Smooth muscle cell (in vitro differentiated cells): Measurements from ENCODE around the gene TIAM1. TPM values are rescaled to one million over a fixed set of nuclear protein-coding genes. Genes with fewer than 3 reads are reported as not detected.

Source experiments
- DNase-seq: peaks from one replicate; lab custom pipeline; 2025; ENCODE audit not compliant: unreplicated experiment; lab: John Stamatoyannopoulos, UW
- H2AFZ ChIP-seq: fragments of 200-600 bp; sonication (generic); 2 replicates; pipeline ENCODE4 v1.6.0; 2016; ENCODE audit warnings: antibody characterized with exemption, low read depth, mild to moderate bottlenecking
- H3F3A ChIP-seq: fragments of 200-600 bp; sonication (generic); 2 replicates; pipeline ENCODE4 v1.6.0; 2017; ENCODE audit warnings: antibody characterized with exemption, low read depth
- H3K27ac ChIP-seq: fragments of 200-600 bp; sonication (generic); 2 replicates; pipeline ENCODE4 v1.5.1; 2016; ENCODE audit warnings: low read depth, mild to moderate bottlenecking
- H3K27me3 ChIP-seq: fragments of 200-600 bp; sonication (generic); 2 replicates; pipeline ENCODE4 v1.6.1; 2016; ENCODE audit warnings: low read depth, mild to moderate bottlenecking
- H3K36me3 ChIP-seq: fragments of 200-600 bp; sonication (generic); 2 replicates; pipeline ENCODE4 v1.5.1; 2016; ENCODE audit warnings: low read depth
- H3K4me1 ChIP-seq: fragments of 200-600 bp; sonication (generic); 2 replicates; pipeline ENCODE4 v1.5.1; 2016; ENCODE audit warnings: low read depth
- H3K4me2 ChIP-seq: fragments of 200-600 bp; sonication (generic); 2 replicates; pipeline ENCODE4 v1.6.0; 2016; ENCODE audit warnings: mild to moderate bottlenecking
- H3K4me3 ChIP-seq: fragments of 200-600 bp; sonication (generic); 2 replicates; pipeline ENCODE4 v1.5.1; 2016; ENCODE audit warnings: mild to moderate bottlenecking
- H3K79me2 ChIP-seq: fragments of 200-600 bp; sonication (generic); 2 replicates; pipeline ENCODE4 v1.6.0; 2016; ENCODE audit warnings: low read depth, mild to moderate bottlenecking
- H3K9ac ChIP-seq: fragments of 200-600 bp; sonication (generic); 2 replicates; pipeline ENCODE4 v1.6.0; 2016; ENCODE audit warnings: low read depth
- H3K9me3 ChIP-seq: fragments of 200-600 bp; sonication (generic); replicated peaks from 2 replicates; pipeline ENCODE4 v1.5.1; 2016; ENCODE audit warnings: low read depth
- H4K20me1 ChIP-seq: fragments of 200-600 bp; sonication (generic); 2 replicates; pipeline ENCODE4 v1.6.0; 2016; ENCODE audit warnings: low read depth
- WGBS: methylation state at CpG from one replicate; pipeline ENCODE4 v1.1.7; 2016; ENCODE audit warnings: low lambda C conversion rate; 5-methylcytosine and 5-hydroxymethylcytosine counted together
- polyA plus RNA-seq: library from polyadenylated mRNA; unstranded; fragments of >200 nt; fragmentation: Nextera tagmentation; extraction: Ambion mirVana; gene quantifications from 2 replicates; pipeline ENCODE4 v1.2.1, GENCODE V29; 2016
- total RNA-seq: library from RNA; depleted of rRNA; stranded (reverse); fragments of >200 nt; gene quantifications from 2 replicates; pipeline ENCODE4 v1.2.3, GENCODE V29; 2014
- TF ChIP-seq, protein P1 (sequence below): fragments of 200-600 bp; sonication (generic); IDR thresholded peaks from 2 replicates; pipeline ENCODE4 v1.5.1; 2017; ENCODE audit warnings: borderline replicate concordance, mild to moderate bottlenecking, antibody characterized with exemption; ENCODE audit not compliant: insufficient read depth, poor library complexity, severe bottlenecking

The TIAM1 gene, protein sequence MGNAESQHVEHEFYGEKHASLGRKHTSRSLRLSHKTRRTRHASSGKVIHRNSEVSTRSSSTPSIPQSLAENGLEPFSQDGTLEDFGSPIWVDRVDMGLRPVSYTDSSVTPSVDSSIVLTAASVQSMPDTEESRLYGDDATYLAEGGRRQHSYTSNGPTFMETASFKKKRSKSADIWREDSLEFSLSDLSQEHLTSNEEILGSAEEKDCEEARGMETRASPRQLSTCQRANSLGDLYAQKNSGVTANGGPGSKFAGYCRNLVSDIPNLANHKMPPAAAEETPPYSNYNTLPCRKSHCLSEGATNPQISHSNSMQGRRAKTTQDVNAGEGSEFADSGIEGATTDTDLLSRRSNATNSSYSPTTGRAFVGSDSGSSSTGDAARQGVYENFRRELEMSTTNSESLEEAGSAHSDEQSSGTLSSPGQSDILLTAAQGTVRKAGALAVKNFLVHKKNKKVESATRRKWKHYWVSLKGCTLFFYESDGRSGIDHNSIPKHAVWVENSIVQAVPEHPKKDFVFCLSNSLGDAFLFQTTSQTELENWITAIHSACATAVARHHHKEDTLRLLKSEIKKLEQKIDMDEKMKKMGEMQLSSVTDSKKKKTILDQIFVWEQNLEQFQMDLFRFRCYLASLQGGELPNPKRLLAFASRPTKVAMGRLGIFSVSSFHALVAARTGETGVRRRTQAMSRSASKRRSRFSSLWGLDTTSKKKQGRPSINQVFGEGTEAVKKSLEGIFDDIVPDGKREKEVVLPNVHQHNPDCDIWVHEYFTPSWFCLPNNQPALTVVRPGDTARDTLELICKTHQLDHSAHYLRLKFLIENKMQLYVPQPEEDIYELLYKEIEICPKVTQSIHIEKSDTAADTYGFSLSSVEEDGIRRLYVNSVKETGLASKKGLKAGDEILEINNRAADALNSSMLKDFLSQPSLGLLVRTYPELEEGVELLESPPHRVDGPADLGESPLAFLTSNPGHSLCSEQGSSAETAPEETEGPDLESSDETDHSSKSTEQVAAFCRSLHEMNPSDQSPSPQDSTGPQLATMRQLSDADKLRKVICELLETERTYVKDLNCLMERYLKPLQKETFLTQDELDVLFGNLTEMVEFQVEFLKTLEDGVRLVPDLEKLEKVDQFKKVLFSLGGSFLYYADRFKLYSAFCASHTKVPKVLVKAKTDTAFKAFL (N-terminal part only)
- total RNA-seq (8.2 and 12.9 TPM in 2 replicates), polyA plus RNA-seq (3.2 and 4.8 TPM in 2 replicates)

DNA sequence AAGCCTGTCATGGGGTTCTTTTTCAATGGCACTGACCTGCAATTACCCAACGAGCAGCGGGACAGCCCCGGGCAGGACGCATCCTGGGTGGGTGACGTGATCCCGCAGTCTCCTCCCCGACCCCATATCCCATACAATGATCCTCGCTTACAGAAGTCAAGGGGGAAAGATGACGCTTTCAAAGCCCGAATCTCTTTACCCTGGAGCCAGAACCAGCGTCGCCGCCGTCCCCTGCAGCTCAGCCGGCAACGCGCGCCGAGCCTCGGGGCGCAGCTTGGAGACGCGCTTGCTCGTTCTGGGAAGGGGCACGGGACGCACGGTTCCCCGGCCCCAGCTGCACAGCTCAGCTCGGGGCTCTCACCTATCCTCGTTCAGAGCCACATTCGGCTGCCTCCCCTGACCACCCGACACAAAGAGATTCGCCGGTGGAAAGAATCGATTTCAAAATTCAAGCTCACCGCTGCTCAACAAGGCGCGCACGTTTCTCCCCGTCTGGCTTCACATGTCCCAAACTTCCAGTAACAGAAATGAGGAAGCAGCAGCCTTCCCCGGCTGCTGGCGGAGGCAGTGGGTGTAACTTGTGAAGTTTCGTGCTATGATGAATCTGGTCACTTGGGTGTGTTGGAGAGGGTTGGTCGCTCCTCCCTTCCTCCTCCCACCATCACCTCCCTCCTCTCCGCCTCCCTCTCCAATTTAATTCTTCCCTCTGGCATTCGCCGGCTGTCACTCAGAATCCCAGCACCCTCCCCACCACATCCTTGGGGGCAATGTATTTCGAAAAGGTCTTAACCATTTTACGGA, at the start of gene TIAM1:
TIAM1 (minus strand) TSS at position 582 of the 801 bp plus-strand sequence. CDS start 77,289 bp downstream, outside the sequence.
- Histone ChIP-seq H3K4me2 (peak within 1 kb of the TSS; percentile 92), H3K9ac (peak within 1 kb of the TSS; percentile 78), H2AFZ (peak within 1 kb of the TSS; percentile 86), H3K27ac (peak within 1 kb of the TSS; percentile 54), H3K9me3 (no peaks in the 10 kb centered on the region), H4K20me1 (no peaks in the 10 kb centered on the region), H3K27me3 (no peaks in the 10 kb centered on the region), H3F3A (peaks cover 3% of the 10 kb centered on the region), H3K79me2 (peaks cover 12% of the 10 kb centered on the region), H3K36me3 (no peaks in the 10 kb centered on the region), H3K4me3 (peak within 1 kb of the TSS; percentile 61), H3K4me1 (peaks cover 4% of the 10 kb centered on the region)
- WGBS: 1% methylated on average over 45 of the region's 49 CpGs
- TF ChIP-seq, protein P1, sequence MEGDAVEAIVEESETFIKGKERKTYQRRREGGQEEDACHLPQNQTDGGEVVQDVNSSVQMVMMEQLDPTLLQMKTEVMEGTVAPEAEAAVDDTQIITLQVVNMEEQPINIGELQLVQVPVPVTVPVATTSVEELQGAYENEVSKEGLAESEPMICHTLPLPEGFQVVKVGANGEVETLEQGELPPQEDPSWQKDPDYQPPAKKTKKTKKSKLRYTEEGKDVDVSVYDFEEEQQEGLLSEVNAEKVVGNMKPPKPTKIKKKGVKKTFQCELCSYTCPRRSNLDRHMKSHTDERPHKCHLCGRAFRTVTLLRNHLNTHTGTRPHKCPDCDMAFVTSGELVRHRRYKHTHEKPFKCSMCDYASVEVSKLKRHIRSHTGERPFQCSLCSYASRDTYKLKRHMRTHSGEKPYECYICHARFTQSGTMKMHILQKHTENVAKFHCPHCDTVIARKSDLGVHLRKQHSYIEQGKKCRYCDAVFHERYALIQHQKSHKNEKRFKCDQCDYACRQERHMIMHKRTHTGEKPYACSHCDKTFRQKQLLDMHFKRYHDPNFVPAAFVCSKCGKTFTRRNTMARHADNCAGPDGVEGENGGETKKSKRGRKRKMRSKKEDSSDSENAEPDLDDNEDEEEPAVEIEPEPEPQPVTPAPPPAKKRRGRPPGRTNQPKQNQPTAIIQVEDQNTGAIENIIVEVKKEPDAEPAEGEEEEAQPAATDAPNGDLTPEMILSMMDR: no peak
- peak; percentile 18 for DNase-seq

DNA sequence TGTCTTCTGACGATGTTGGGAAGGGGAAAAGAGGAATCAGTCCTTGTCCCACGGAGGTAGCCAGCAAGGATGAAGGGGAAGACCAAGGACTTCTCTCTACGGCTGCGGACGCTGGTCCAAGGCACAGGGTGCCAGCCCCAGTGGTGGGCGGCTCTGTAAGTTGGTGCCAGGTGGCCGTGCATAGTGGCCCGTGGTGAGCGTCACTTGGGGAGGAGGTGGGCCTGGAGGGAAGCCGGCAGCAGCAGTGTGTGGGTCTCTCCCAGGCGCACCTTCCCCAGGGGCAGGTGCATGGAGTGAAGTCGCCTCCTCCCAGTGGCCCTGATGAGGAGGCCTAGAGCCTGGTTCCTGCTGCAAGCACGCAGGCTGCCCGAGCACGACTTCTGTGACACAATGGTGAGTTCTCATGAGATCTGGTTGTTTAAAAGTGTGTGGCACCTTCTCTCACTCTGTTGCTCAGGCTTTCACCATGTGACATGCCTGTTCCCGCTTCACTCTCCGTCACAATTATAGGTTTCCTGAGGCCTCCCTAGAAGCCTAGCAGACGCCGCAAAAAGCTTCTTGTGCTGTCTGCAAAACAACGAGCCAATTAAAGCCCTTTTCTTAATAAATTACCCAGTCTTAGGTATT, 43.6 kb upstream of the TIAM1 start:
- Histone ChIP-seq H3K9me3 (no peaks in the 10 kb centered on the region), H3K4me3 (no peak overlapping the region), H3F3A (no peaks in the 10 kb centered on the region), H3K9ac (no peak overlapping the region), H3K36me3 (no peaks in the 10 kb centered on the region), H3K4me1 (no peaks in the 10 kb centered on the region), H3K27ac (no peak overlapping the region), H3K79me2 (no peaks in the 10 kb centered on the region), H3K27me3 (no peaks in the 10 kb centered on the region), H4K20me1 (no peaks in the 10 kb centered on the region), H2AFZ (no peak overlapping the region), H3K4me2 (no peak overlapping the region)
- 90% methylated on average over 20 of the region's 20 CpGs for WGBS
- TF ChIP-seq, protein P1: no peak
- no peak for DNase-seq

DNA sequence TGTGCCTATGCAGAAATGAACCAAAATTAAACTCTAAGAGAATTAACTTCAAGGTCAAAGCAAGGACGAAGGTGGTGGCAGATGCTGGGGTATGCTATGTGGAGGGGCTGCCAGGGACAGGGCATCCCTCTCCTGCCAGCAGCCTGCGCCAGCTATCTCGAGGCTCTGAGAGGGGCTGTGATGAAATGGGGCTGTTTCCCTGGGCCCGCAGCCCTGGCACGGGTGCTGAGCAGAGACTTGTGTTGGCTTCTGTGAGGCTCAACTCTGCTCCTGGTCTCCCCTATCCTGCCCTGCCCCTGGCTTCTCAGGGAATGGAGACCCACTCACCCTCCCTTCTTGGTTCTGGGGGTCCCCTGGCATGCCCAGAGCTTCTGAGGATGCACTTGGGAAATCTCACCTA, 41.9 kb upstream of the TIAM1 start:
- Histone ChIP-seq H3K36me3 (no peaks in the 10 kb centered on the region), H3K4me1 (no peaks in the 10 kb centered on the region), H3K79me2 (no peaks in the 10 kb centered on the region), H3F3A (no peaks in the 10 kb centered on the region), H2AFZ (no peak overlapping the region), H3K4me3 (no peak overlapping the region), H4K20me1 (no peaks in the 10 kb centered on the region), H3K9me3 (no peaks in the 10 kb centered on the region), H3K27ac (no peak overlapping the region), H3K27me3 (no peaks in the 10 kb centered on the region), H3K4me2 (no peak overlapping the region), H3K9ac (no peak overlapping the region)
- TF ChIP-seq, protein P1: no peak
- 88% methylated on average over 5 of the region's 5 CpGs for WGBS
- DNase-seq: no peak
